Caco-2 (cell line): ENCODE data around the gene SPATC1L. TPM values are rescaled to one million over a fixed set of nuclear protein-coding genes. Genes with fewer than 3 reads are reported as not detected.

ENCODE experiments used
- BruUV-seq: library from RNA; stranded (reverse); fragments of 400-500 nt; replicated peaks from 2 replicates; lab custom pipeline; 2021; lab: Mats Ljungman, UMichigan
- CTCF ChIA-PET: fragments of 300-600 bp; sonication (Branson Sonifier 250); formaldehyde crosslinking; loops from one replicate; lab custom pipeline; 2022; ENCODE audit warnings: antibody characterized with exemption; lab: Charles Lee
- POLR2A ChIA-PET: fragments of 300-600 bp; sonication (Branson Sonifier 250); formaldehyde crosslinking; loops from one replicate; lab custom pipeline; 2022; ENCODE audit warnings: antibody characterized with exemption; lab: Charles Lee
- DNase-seq, 2 experiments: peaks; one replicate each; pipeline versions ENCODE4 v3.0.0 to v3.0.0-alpha.2; 2020 to 2022
- H3K27me3 ChIP-seq: replicated peaks from 2 replicates; pipeline ENCODE4 v1.6.0; 2011; ENCODE audit warnings: low read length; ENCODE audit not compliant: control insufficient read depth, insufficient read depth
- H3K36me3 ChIP-seq: 2 replicates; pipeline ENCODE4 v1.5.1; 2011; ENCODE audit warnings: low read length; ENCODE audit not compliant: control insufficient read depth, insufficient read depth
- H3K4me1 ChIP-seq: fragments of 250-450 bp; sonication (Bioruptor Pico); 2 replicates; pipeline ENCODE4 v1.5.1; 2020; ENCODE audit warnings: mild to moderate bottlenecking
- H3K4me3 ChIP-seq: 2 replicates; pipeline ENCODE4 v1.5.1; 2011; ENCODE audit warnings: low read depth, mild to moderate bottlenecking, control low read depth, low read length
- H3K9me3 ChIP-seq: fragments of 250-450 bp; sonication (Bioruptor Pico); 2 replicates; pipeline ENCODE4 v1.5.1; 2020; ENCODE audit warnings: mild to moderate bottlenecking, moderate library complexity
- H3K27ac Mint-ChIP-seq: one replicate; pipeline ENCODE4 v1.8.0; 2022; ENCODE audit warnings: mixed read lengths; ENCODE audit not compliant: unreplicated experiment
- H3K27me3 Mint-ChIP-seq: one replicate; pipeline ENCODE4 v1.8.0; 2022; ENCODE audit warnings: mixed read lengths; ENCODE audit not compliant: insufficient read depth, unreplicated experiment
- H3K36me3 Mint-ChIP-seq: one replicate; pipeline ENCODE4 v1.8.0; 2022; ENCODE audit warnings: mild to moderate bottlenecking, mixed read lengths; ENCODE audit not compliant: insufficient read depth, unreplicated experiment
- H3K4me1 Mint-ChIP-seq: one replicate; pipeline ENCODE4 v1.8.0; 2022; ENCODE audit warnings: low read depth, mixed read lengths; ENCODE audit not compliant: unreplicated experiment
- H3K4me3 Mint-ChIP-seq: one replicate; pipeline ENCODE4 v1.8.0; 2022; ENCODE audit warnings: mild to moderate bottlenecking, moderate library complexity, mixed read lengths; ENCODE audit not compliant: unreplicated experiment
- H3K9me3 Mint-ChIP-seq: one replicate; pipeline ENCODE4 v1.8.0; 2022; ENCODE audit warnings: mixed read lengths; ENCODE audit not compliant: unreplicated experiment
- CTCF ChIP-seq, 2 experiments: fragments of 200-600 bp in 1 of 2; IDR thresholded peaks; 1 replicate in 1 of 2; 2 replicates in 1 of 2; pipeline versions ENCODE4 v1.5.1 to v1.8.0; 2011 to 2022; ENCODE audit warnings: antibody characterized with exemption in 1 of 2, control low read depth in 1 of 2, inconsistent platforms in 1 of 2, low read depth in 1 of 2, low read length in 1 of 2, mild to moderate bottlenecking in 1 of 2, moderate library complexity in 1 of 2; ENCODE audit not compliant: insufficient read depth in 1 of 2, severe bottlenecking in 1 of 2, unreplicated experiment in 1 of 2
- intact Hi-C: fragments of 100-400 bp; cut with micrococcal nuclease; formaldehyde crosslinking; loops from one replicate; pipeline ENCODE4 v1.10.0; 2022; ENCODE audit not compliant: unreplicated experiment
- total RNA-seq: library from RNA; stranded (reverse); gene quantifications from 2 replicates; pipeline ENCODE4 v1.2.3, GENCODE V29; 2022

Gene SPATC1L
- total RNA-seq, 1 experiment from 2014 or later = 3.1 TPM

DNA sequence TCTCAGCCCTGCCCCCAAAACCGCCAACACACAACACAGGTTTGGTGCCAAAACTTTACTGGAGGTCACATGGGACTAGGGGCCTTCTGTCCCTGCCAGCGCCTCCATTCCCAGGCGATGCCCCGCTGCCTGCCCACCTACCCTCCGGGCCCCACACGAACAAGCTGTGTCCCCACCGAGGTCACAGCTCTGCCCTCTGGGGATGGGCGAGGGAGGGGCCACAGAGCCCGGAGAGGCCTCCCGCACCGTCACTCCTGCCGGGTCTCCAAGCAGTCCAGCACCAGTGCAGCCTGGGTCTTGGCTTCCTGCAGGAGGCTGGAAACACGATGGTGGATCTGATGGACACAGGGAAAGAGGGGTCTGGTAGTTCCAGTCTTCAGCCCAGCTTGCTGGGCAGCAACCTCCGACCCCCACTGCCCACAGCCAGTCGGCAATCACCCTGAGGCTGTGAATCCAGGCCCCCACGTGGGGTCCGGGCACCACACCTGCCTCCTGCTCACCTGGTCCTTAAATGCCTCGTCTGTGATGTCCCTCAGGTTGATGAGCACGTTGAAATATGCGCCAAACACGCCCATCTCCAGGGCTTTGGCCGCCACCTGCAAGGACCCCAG lies 47.4 kb downstream of the SPATC1L start:
- H3K27me3 Mint-ChIP-seq = no peaks in the 10 kb centered on the region
- no peaks in the 10 kb centered on the region for H3K4me1 Mint-ChIP-seq
- H3K4me3 Mint-ChIP-seq = no peak overlapping the region
- ChIA-PET POLR2A (no interaction called here), CTCF (no interaction called here)
- H3K9me3 Mint-ChIP-seq = no peaks in the 10 kb centered on the region
- H3K36me3 ChIP-seq = no peaks in the 10 kb centered on the region
- H3K9me3 ChIP-seq = no peaks in the 10 kb centered on the region
- no peaks in the 10 kb centered on the region for H3K4me1 ChIP-seq
- no peak overlapping the region for H3K4me3 ChIP-seq
- H3K27me3 ChIP-seq = no peaks in the 10 kb centered on the region
- intact Hi-C loops = no loop called here
- no peaks in the 10 kb centered on the region for H3K36me3 Mint-ChIP-seq
- TF ChIP-seq CTCF (IDR thresholded peaks at IDR 0.05; ENCODE audit: insufficient read depth in 1 of 2, low read depth in 1 of 2, low read length in 1 of 2, severe bottlenecking in 1 of 2, unreplicated experiment in 1 of 2) = no peak
- no TSS peak for BruUV-seq
- no peak for DNase-seq
- no peak overlapping the region for H3K27ac Mint-ChIP-seq

- TF ChIP-seq CTCF (IDR thresholded peaks at IDR 0.05; ENCODE audit: insufficient read depth in 1 of 2, low read depth in 1 of 2, low read length in 1 of 2, severe bottlenecking in 1 of 2, unreplicated experiment in 1 of 2) = no peak
- no peaks in the 10 kb centered on the region for H3K27me3 Mint-ChIP-seq
- no peaks in the 10 kb centered on the region for H3K9me3 Mint-ChIP-seq
- no peak for DNase-seq
- CTCF ChIA-PET = no interaction called here
- H3K4me1 ChIP-seq = no peaks in the 10 kb centered on the region
- no TSS peak for BruUV-seq
- H3K4me3 ChIP-seq = no peak overlapping the region
- intact Hi-C loops = no loop called here
- no peak overlapping the region for H3K4me3 Mint-ChIP-seq
- no peaks in the 10 kb centered on the region for H3K36me3 ChIP-seq
- no peaks in the 10 kb centered on the region for H3K36me3 Mint-ChIP-seq
- no peaks in the 10 kb centered on the region for H3K9me3 ChIP-seq
- no peak overlapping the region for H3K27ac Mint-ChIP-seq
- H3K4me1 Mint-ChIP-seq = no peaks in the 10 kb centered on the region
- no peaks in the 10 kb centered on the region for H3K27me3 ChIP-seq
- POLR2A ChIA-PET = no interaction called here
Measured at GRCh38 chr21:46135782-46136395, 48.4 kb downstream of the SPATC1L start.

DNA sequence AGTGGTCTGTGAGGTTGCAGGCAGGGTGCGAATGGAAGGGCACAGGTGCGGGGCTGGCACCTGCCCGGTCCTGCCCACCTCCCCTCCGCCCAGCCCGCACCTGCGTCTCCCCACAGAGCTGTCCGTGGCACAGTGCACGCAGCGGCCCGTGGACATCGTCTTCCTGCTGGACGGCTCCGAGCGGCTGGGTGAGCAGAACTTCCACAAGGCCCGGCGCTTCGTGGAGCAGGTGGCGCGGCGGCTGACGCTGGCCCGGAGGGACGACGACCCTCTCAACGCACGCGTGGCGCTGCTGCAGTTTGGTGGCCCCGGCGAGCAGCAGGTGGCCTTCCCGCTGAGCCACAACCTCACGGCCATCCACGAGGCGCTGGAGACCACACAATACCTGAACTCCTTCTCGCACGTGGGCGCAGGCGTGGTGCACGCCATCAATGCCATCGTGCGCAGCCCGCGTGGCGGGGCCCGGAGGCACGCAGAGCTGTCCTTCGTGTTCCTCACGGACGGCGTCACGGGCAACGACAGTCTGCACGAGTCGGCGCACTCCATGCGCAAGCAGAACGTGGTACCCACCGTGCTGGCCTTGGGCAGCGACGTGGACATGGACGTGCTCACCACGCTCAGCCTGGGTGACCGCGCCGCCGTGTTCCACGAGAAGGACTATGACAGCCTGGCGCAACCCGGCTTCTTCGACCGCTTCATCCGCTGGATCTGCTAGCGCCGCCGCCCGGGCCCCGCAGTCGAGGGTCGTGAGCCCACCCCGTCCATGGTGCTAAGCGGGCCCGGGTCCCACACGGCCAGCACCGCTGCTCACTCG lies 52.2 kb downstream of the SPATC1L start:
- no peak for TF ChIP-seq CTCF (IDR thresholded peaks at IDR 0.05; ENCODE audit: insufficient read depth in 1 of 2, low read depth in 1 of 2, low read length in 1 of 2, severe bottlenecking in 1 of 2, unreplicated experiment in 1 of 2)
- no peak overlapping the region for H3K4me3 ChIP-seq
- Mint-ChIP-seq H3K36me3 (no peaks in the 10 kb centered on the region), H3K9me3 (no peaks in the 10 kb centered on the region), H3K27ac (no peak overlapping the region), H3K4me1 (no peaks in the 10 kb centered on the region), H3K4me3 (no peak overlapping the region), H3K27me3 (no peaks in the 10 kb centered on the region)
- intact Hi-C loops = no loop called here
- CTCF ChIA-PET = interaction anchor here (0.7 kb wide), 1 partner anchor 1331 kb away, joined by 3 read pairs; the partner anchor contains the start of gene UBE2G2
- no peaks in the 10 kb centered on the region for H3K27me3 ChIP-seq
- H3K36me3 ChIP-seq = no peaks in the 10 kb centered on the region
- POLR2A ChIA-PET = no interaction called here
- no peaks in the 10 kb centered on the region for H3K4me1 ChIP-seq
- no TSS peak for BruUV-seq
- no peak for DNase-seq
- no peaks in the 10 kb centered on the region for H3K9me3 ChIP-seq
